Activated CD4-positive, alpha-beta T cell treated with anti-CD3 and anti-CD28 coated beads, Interleukin-2, Interleukin-4, amounts not matched to agents 100 ng/mL and 50 ng/mL, durations not matched to agents 16 hours and 8 hours (primary cell): ENCODE results near the gene CCT5.
A peak's percentile ranks its signal among the peaks of the same experiment; 100 is the strongest.
"Not testable (repeated sequence)": the region's sequence is repeated elsewhere in the genome, so short reads cannot be mapped to it uniquely, and the experiment has no call there.

Experiments used
- DNase-seq: peaks from one replicate; pipeline ENCODE4 v3.0.0-alpha.2; 2020; ENCODE audit warnings: low spot score

CCT5 gene

DNA sequence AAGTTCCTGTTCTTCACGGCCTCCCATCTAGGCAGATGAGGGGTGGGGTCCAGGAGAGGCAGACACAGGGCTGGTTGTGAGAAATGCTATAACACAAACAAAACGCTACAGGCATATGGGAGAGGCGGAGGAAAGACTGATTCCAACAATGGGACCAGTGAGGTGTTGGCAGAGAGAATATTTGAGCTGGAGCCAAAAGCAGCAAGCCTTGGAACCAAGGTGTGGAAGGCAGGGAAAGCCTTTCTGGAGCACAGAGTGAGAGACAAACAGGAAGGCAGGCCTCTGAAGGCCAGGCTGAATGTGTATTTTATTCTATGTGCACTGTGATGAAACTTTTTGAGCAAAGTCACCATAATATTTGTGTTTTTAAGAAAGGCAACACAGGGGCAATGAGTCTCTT lies 3.3 kb upstream of the CCT5 start:
- no peak for DNase-seq

GRCh38 chr5:10247217-10247616 lies 2.9 kb upstream of the CCT5 start:
- not testable (repeated sequence) for DNase-seq

- DNase-seq: no peak
These were observed 1.5 kb upstream of the CCT5 start for GRCh38 chr5:10248378-10249260.

DNA sequence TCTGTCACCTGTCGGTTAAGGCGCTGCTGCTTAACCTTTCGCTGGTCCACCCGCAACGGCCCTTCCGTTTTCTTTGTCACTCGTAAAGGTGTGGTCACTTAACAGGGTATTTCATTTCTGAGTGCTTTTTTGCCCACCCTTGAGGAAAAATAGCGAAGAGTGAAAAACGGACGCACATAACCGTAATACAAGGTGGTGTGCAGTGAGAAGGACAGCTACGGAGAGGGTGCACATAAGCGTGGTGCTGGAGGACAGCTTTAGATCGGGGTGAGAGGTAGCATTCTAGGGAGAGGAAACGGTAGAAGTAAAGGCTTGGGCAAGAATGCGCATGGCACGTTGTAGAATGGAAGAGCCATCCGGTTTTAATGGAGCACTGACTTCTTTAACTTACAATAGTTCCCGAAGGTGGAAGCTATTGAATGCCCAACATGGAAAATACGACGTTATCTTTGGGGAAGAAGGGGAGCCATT lies 761 bp downstream of the CCT5 start:
- DNase-seq: peak; percentile 29

DNA sequence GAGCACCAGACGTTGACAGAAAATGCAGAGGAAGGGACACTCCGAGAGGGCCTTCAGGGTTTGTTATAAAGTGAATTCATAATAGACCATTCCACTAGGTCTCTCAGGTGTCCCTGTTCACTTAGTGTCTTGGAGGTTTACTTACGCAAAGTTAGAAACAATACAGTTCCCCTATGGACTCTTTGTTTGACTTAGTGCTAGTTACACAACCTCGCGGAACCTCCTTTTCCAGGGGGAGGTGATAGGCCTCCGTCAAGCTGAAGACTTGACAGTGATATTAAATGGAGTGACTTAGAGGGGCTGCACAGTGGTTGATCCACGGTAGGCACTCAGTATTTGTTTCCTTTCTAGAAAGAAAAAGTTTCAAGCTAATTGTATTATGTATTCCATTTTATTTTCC lies 1.3 kb downstream of the CCT5 start:
- no peak for DNase-seq

DNA sequence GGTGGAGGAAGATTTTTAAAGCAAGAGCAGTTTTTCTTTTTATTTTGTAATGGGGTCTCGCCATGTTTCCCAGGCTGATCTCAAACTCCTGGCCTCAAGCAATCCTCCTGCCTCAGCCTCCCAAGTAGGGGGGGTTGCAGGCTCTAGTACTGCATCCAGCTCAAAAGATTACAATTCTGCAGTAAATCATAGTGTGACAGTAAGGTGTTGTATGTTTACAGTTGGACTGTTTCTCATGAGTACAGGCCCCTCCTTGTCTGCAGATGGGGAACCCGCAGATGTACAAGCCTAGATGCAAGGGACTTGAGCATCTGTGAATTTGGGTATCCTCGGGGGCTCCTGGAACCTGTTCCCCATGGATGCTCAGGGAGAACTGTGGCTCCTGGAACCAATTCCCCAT lies 3.3 kb downstream of the CCT5 start:
- DNase-seq: no peak

DNA sequence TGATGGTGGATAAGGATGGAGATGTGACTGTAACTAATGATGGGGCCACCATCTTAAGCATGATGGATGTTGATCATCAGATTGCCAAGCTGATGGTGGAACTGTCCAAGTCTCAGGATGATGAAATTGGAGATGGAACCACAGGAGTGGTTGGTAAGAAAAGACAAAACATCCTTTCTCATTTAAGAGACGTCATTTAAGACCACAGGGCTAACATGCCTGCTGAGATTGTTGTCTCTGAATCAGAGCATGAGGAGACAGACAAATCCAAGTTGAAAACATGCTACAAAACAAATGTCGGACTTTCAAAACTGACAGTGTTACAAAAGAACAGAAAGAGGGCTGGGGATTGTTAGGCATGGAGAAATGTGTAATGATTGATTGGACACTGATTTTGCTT lies 4.6 kb downstream of the CCT5 start:
- no peak for DNase-seq

DNA sequence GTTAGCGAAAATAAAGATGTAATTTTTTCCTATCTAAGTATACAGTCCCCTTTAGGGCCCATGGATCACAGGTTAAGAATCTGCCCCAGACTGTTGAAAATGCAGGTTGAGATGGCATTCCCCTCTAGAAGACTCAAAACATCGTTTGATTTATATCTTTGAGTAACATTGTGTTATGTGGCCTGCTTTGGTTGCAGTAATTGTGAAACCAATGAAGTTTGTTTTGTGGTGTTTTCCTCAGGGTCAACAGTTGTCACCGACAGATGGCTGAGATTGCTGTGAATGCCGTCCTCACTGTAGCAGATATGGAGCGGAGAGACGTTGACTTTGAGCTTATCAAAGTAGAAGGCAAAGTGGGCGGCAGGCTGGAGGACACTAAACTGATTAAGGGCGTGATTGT lies 7.8 kb downstream of the CCT5 start:
- peak; percentile 37 for DNase-seq

DNA sequence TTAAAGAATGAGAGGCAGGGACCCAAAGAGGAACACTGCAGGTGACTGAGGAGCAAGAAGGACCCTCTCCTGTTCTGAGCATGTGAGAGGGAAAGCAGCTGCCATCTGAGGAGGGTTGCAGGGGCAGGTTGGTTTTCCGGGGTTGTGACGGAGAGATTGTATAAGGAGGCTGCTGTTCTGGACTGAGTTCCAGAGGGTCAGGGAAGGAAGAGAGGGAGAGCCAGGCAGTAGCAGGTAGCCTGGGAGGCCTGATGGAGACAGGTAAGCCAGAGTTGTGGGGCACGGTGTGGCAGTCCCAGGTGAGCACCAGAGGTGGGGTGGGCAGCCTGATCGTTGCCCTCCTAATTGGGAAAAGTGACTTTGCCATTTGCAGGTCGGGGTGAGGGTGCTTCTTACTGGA lies 9.8 kb downstream of the CCT5 start:
- DNase-seq: no peak

GRCh38 chr5:10261065-10261464 lies 11.0 kb downstream of the CCT5 start:
- DNase-seq: no peak

DNA sequence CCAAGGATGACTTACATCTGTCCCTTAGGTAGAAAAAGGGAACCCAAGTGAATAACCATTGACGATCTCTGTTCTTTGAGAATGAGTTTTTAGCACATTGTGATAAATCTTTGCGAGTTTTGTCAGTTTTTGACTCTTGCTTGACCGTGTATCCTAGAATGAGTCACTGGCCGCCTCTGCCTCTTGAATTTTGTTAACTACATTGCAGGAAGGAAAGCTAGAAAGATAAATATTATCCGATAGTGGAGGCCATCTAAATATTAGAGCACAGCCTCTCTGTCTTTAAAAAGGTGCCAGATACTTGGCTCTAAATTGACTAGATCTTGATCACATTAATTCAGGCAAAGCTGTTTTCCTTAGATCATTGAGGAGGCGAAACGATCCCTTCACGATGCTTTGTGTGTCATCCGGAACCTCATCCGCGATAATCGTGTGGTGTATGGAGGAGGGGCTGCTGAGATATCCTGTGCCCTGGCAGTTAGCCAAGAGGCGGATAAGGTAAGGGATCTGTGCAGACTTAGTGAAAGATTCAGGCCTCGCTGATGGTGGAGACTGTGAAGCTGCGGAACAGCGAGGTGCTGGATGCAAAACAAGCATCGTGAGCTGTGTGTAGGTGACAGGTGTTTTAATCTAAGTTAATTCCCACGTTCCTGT lies 12.2 kb downstream of the CCT5 start:
- DNase-seq: no peak

- no peak for DNase-seq
These were observed 12.9 kb downstream of the CCT5 start for GRCh38 chr5:10262995-10263394.

GRCh38 chr5:10264604-10265003 lies 14.5 kb downstream of the CCT5 start:
- DNase-seq: no peak

- no peak for DNase-seq
These were observed 15.4 kb downstream of the CCT5 start for GRCh38 chr5:10265245-10266109.

GRCh38 chr5:10266137-10266536 lies 16.1 kb downstream of the CCT5 start:
- no peak for DNase-seq

DNA sequence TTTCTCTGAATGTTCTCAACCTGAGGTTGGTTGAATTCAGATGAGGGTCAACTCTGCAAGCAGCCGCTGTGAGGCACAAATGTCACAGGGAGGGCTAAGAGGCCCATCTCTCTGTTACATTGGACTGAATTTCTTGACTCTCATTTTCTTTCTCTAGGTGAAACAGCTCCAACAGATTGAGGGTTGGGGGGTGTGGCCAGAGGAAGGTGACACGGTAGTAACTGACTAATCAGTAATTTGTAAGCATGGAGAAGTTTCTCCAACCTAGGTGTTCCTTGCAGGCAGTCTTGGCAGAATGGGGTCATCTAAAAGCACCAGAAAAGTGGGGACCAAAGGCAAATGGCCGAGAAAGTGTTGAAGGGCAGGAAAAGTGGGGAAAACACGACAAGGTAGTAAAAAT lies 16.8 kb downstream of the CCT5 start:
- DNase-seq: no peak

GRCh38 chr5:10268100-10268499 lies 18.0 kb downstream of the CCT5 start:
- DNase-seq: no peak

GRCh38 chr5:10272053-10272874 lies 22.2 kb downstream of the CCT5 start:
- DNase-seq: no peak

GRCh38 chr5:10272875-10273209 lies 22.8 kb downstream of the CCT5 start:
- DNase-seq: not testable (repeated sequence)

DNA sequence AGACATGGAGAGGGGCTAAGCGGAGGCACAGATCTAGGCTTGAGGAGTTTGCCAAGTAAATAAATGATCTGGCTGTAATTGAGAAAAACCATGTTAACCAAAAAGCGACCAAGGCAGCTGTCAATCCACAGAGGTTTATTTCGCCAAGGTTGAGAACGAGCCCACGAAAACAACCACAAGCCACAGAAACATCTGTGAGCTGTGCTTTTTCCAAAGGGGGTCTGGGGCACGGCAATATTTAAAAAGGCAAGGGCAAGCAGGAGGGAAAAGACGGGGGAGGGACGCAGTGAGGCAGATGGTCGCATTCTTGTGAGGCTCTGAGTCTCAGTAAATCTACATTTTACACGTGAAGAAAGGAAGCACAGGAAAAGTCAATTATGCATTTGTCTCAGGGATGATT lies 25.4 kb downstream of the CCT5 start:
- no peak for DNase-seq

- DNase-seq: no peak
These were observed 25.9 kb downstream of the CCT5 start for GRCh38 chr5:10275991-10276390.

DNA sequence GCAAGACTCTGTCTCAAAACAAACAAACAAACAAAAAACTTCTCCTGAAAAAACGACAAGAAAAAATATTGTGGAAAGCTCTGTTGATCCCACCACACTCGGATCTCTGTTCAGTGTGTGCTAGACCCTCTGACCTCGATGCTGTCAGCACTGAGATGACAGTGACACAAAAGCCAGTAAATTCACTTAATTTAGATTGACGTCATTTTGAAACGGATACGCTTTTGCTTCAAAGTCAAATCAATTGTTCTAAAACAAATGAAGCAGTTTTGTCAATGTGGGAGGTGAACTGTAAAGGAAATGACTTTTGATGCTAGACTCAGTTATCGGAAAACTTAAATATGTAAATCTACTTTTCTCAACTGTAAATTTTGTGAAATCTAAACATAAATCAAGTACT lies 26.6 kb downstream of the CCT5 start:
- no peak for DNase-seq
